ENCODE results near the gene ZNF680. TPM values are rescaled to one million over a fixed set of nuclear protein-coding genes. Genes with fewer than 3 reads are reported as not detected.
A peak's percentile ranks its signal among the peaks of the same experiment; 100 is the strongest.

ZNF680 gene
- total and polyA plus RNA-seq, 2 experiments from 2014 or later, result 27.3 to 62.5 TPM

- H3K4me2 ChIP-seq, result no peak overlapping the region
These were observed 36.5 kb upstream of the ZNF680 start for GRCh38 chr7:64599359-64599758.

GRCh38 chr7:64590971-64591370 is 28.1 kb upstream of the ZNF680 start:
- no peak overlapping the region for H3K4me3 ChIP-seq
- no peaks in the 10 kb centered on the region for H3K4me1 Mint-ChIP-seq
- peaks cover 6% of the 10 kb centered on the region; the same call in 1 of the 2 replicates for H3K36me3 ChIP-seq (ENCODE audit: insufficient read depth)
- H3K9me3 Mint-ChIP-seq, result peaks cover 50% of the 10 kb centered on the region
- H3K36me3 Mint-ChIP-seq (ENCODE audit: low read depth), result peaks cover 51% of the 10 kb centered on the region
- no peak overlapping the region for H3K4me3 Mint-ChIP-seq
- peaks cover 83% of the 10 kb centered on the region for H3K79me2 ChIP-seq (replicated peaks; ENCODE audit: insufficient read depth)
- no peak overlapping the region for H2AFZ ChIP-seq
- H4K20me1 ChIP-seq (replicated peaks; ENCODE audit: insufficient read depth), result peaks cover 4% of the 10 kb centered on the region; the same call in 1 of the 2 replicates
- no peaks in the 10 kb centered on the region for H3K4me1 ChIP-seq (ENCODE audit: insufficient read depth)
- no peaks in the 10 kb centered on the region for H3K27me3 ChIP-seq (ENCODE audit: insufficient read depth)
- DNase-seq (ENCODE audit: low spot score) (no peak), ATAC-seq (no peak)
- H3K27ac Mint-ChIP-seq, result no peak overlapping the region
- H3K4me2 ChIP-seq, result no peak overlapping the region
- no peaks in the 10 kb centered on the region for H3K9me2 ChIP-seq (ENCODE audit: insufficient read depth)
- H3K27me3 Mint-ChIP-seq (ENCODE audit: insufficient read depth, low read depth, poor library complexity), result no peaks in the 10 kb centered on the region
- no peak for TF ChIP-seq STAT1 (IDR thresholded peaks at IDR 0.05; ENCODE audit: unreplicated experiment)
- no peaks in the 10 kb centered on the region for H3F3A ChIP-seq (replicated peaks; ENCODE audit: low read depth)
- H3K27ac ChIP-seq (ENCODE audit: low read depth), result no peak overlapping the region

More at GRCh38 chr7:64599359-64599758, 36.5 kb upstream of the ZNF680 start:
- Mint-ChIP-seq H3K9me3 (peaks cover 64% of the 10 kb centered on the region), H3K4me3 (no peak overlapping the region), H3K36me3 (ENCODE audit: low read depth) (peaks cover 60% of the 10 kb centered on the region), H3K4me1 (no peaks in the 10 kb centered on the region), H3K27me3 (ENCODE audit: insufficient read depth, low read depth, poor library complexity) (peaks cover 7% of the 10 kb centered on the region), H3K27ac (peak overlapping the region; percentile 46; the same call in 1 of the 2 replicates)
- no peaks in the 10 kb centered on the region for H3K27me3 ChIP-seq (ENCODE audit: insufficient read depth)
- H3K27ac ChIP-seq (ENCODE audit: low read depth), result no peak overlapping the region
- no peaks in the 10 kb centered on the region for H3F3A ChIP-seq (replicated peaks; ENCODE audit: low read depth)
- no peak overlapping the region for H2AFZ ChIP-seq
- TF ChIP-seq CTCF (conservative IDR thresholded peaks at IDR 0.05; ENCODE audit: low read depth in 2 of 2) (peak in 1 of 2 experiments; percentile 17; a peak in 1 of 4 replicates), ZNF331 (CRISPR knock-in tag; IDR thresholded peaks at IDR 0.05; ENCODE audit: low read depth) (no peak)
- DNase-seq (ENCODE audit: low spot score) (no peak), ATAC-seq (no peak)
- H3K36me3 ChIP-seq (ENCODE audit: insufficient read depth), result no peaks in the 10 kb centered on the region; the same call in 1 of the 2 replicates
- no peak overlapping the region for H3K4me3 ChIP-seq
- H3K4me1 ChIP-seq (ENCODE audit: insufficient read depth), result no peaks in the 10 kb centered on the region
- H4K20me1 ChIP-seq (replicated peaks; ENCODE audit: insufficient read depth), result no peaks in the 10 kb centered on the region; the same call in 1 of the 2 replicates
- H3K79me2 ChIP-seq (replicated peaks; ENCODE audit: insufficient read depth), result peaks cover 17% of the 10 kb centered on the region; the same call in 1 of the 2 replicates
- no peaks in the 10 kb centered on the region for H3K9me2 ChIP-seq (ENCODE audit: insufficient read depth)

- Histone ChIP-seq H3K4me2 (no peak overlapping the region), H3K79me2 (replicated peaks; ENCODE audit: insufficient read depth) (peaks cover 91% of the 10 kb centered on the region), H3K4me3 (no peak overlapping the region), H3K27ac (ENCODE audit: low read depth) (no peak overlapping the region), H3F3A (replicated peaks; ENCODE audit: low read depth) (no peaks in the 10 kb centered on the region), H4K20me1 (replicated peaks; ENCODE audit: insufficient read depth) (0 out of 2 replicates have a peak, but pooled peaks cover 5% of the 10 kb centered on the region), H3K27me3 (ENCODE audit: insufficient read depth) (no peaks in the 10 kb centered on the region), H2AFZ (no peak overlapping the region), H3K9me2 (ENCODE audit: insufficient read depth) (no peaks in the 10 kb centered on the region), H3K36me3 (ENCODE audit: insufficient read depth) (peaks cover 13% of the 10 kb centered on the region), H3K4me1 (ENCODE audit: insufficient read depth) (no peaks in the 10 kb centered on the region)
- Mint-ChIP-seq H3K4me1 (peaks cover 11% of the 10 kb centered on the region; the same call in 2 of the 3 replicates), H3K27ac (peak overlapping the region; percentile 11; the same call in 1 of the 2 replicates), H3K36me3 (ENCODE audit: low read depth) (peaks cover 89% of the 10 kb centered on the region), H3K27me3 (ENCODE audit: insufficient read depth, low read depth, poor library complexity) (peaks cover 11% of the 10 kb centered on the region), H3K4me3 (no peak overlapping the region; the same call in 2 of the 3 replicates), H3K9me3 (peaks cover 74% of the 10 kb centered on the region)
- TF ChIP-seq POLR2AphosphoS5 (IDR thresholded peaks at IDR 0.05; ENCODE audit: low read depth) (no peak), STAT1 (IDR thresholded peaks at IDR 0.05; ENCODE audit: unreplicated experiment) (no peak), ZNF114 (CRISPR knock-in tag; IDR thresholded peaks at IDR 0.05) (no peak), NANOG (IDR thresholded peaks at IDR 0.05; ENCODE audit: borderline replicate concordance) (no peak)
- DNase-seq (ENCODE audit: low spot score) (no peak), ATAC-seq (no peak)
These were observed 19.3 kb upstream of the ZNF680 start for GRCh38 chr7:64581926-64582894.

Measured in GM23338 (cell line).